Natural killer cell (primary cell): ENCODE data around the gene VAC14. TPM values are rescaled to one million over a fixed set of nuclear protein-coding genes. Genes with fewer than 3 reads are reported as not detected.

Experiments used
- ATAC-seq, 3 donors: fragments of 150-1000 bp in 2 of 3; fragments of 200-7000 bp in 1 of 3; cut with Tn5 transposase; 1 replicate in 1 of 3; 2 replicates in 2 of 3; pipeline ENCODE4 v1.10.0; 2021; ENCODE audit warnings: mild to moderate bottlenecking in 2 of 3, moderate library complexity in 2 of 3
- DNase-seq, 2 donors: peaks; one replicate each; pipeline versions ENCODE4 v3.0.0 to v3.0.0-alpha.2; 2013 to 2021; ENCODE audit warnings: mixed read lengths in 1 of 2
- H3K27ac ChIP-seq: one replicate; pipeline ENCODE4 v1.5.1; 2013; ENCODE audit warnings: mild to moderate bottlenecking, low read length
- H3K27me3 ChIP-seq: one replicate; pipeline ENCODE4 v1.6.1; 2013; ENCODE audit warnings: low read length; ENCODE audit not compliant: control insufficient read depth, insufficient read depth
- H3K36me3 ChIP-seq: one replicate; pipeline ENCODE4 v1.6.1; 2013; ENCODE audit warnings: low read length; ENCODE audit not compliant: control insufficient read depth, insufficient read depth
- H3K4me1 ChIP-seq: one replicate; pipeline ENCODE4 v1.6.1; 2013; ENCODE audit warnings: low read length; ENCODE audit not compliant: control insufficient read depth, insufficient read depth
- H3K4me3 ChIP-seq: one replicate; pipeline ENCODE4 v1.5.1; 2013; ENCODE audit warnings: low read length
- H3K9me3 ChIP-seq: one replicate; pipeline ENCODE4 v1.6.1; 2013; ENCODE audit warnings: low read length; ENCODE audit not compliant: control insufficient read depth, insufficient read depth
- H3K27ac Mint-ChIP-seq, 2 donors: one replicate each; pipeline ENCODE4 v1.8.0; 2022; ENCODE audit warnings: mild to moderate bottlenecking in 2 of 2, mixed read lengths in 2 of 2, moderate library complexity in 1 of 2
- H3K27me3 Mint-ChIP-seq, 2 donors: one replicate each; pipeline ENCODE4 v1.8.0; 2022; ENCODE audit warnings: low read depth in 2 of 2, mixed read lengths in 2 of 2
- H3K36me3 Mint-ChIP-seq: one replicate; pipeline ENCODE4 v1.8.0; 2022; ENCODE audit warnings: mixed read lengths
- H3K4me1 Mint-ChIP-seq, 2 donors: one replicate each; pipeline ENCODE4 v1.8.0; 2022; ENCODE audit warnings: mixed read lengths in 2 of 2
- H3K4me3 Mint-ChIP-seq: one replicate; pipeline ENCODE4 v1.8.0; 2022; ENCODE audit warnings: mild to moderate bottlenecking, moderate library complexity, mixed read lengths
- H3K9me3 Mint-ChIP-seq, 2 donors: one replicate each; pipeline ENCODE4 v1.8.0; 2022; ENCODE audit warnings: mixed read lengths in 2 of 2
- CTCF ChIP-seq: fragments of 200-600 bp; IDR thresholded peaks from one replicate; pipeline ENCODE4 v1.8.0; 2022; ENCODE audit warnings: antibody characterized with exemption
- WGBS: methylation state at CpG from one replicate; pipeline ENCODE4 v1.1.7; 2013; ENCODE audit warnings: missing lambda C conversion rate; ENCODE audit not compliant: insufficient coverage; 5-methylcytosine and 5-hydroxymethylcytosine counted together
- intact Hi-C: fragments of 100-400 bp; cut with micrococcal nuclease; formaldehyde crosslinking; loops from one replicate; pipeline ENCODE4 v1.14.2; 2022
- total RNA-seq, 4 donors: library from RNA; stranded (reverse); fragments of 120-200 nt in 1 of 4; gene quantifications; one replicate each; pipeline versions ENCODE4 v1.2.3 to v1.2.4, GENCODE V29; 2013 to 2022

The VAC14 gene
- total RNA-seq, 3 donors from 2014 or later (not counting 1 experiment from before 2014, with no cell fraction given) = 33.9 to 45.6 (median 43.4) TPM

DNA sequence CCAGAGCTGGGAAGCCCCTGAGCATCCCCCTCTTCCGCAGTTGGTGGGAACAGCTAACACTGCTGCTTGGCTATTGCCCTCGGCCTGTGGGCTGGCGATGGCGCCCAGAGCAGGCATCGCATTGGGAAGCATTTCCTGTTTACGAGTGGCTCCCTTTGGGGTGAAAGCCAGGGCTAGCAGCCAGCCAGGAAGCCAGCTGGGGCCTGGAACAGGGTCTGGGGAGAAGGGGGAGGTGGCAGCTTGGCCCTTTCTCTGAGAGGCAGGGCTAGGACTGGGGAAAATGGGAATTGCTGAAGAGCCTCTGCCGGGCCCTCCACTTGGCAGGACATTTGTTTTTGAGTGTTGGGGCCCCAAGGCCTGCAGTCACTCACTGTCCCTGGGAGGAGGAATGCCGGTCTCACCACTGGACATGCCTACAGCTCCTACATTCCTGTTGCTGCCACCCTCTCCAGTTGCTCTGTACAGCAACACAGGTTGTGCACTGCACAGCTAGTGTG, 112.7 kb downstream of the VAC14 start:
- no peaks in the 10 kb centered on the region for H3K9me3 Mint-ChIP-seq
- ATAC-seq = no peak
- TF ChIP-seq CTCF = no peak
- peaks cover 0 to 9% of the 10 kb centered on the region in 2 donors for H3K4me1 Mint-ChIP-seq
- no peak overlapping the region for H3K4me3 Mint-ChIP-seq
- H3K4me3 ChIP-seq = no peak overlapping the region
- H3K36me3 Mint-ChIP-seq = no peaks in the 10 kb centered on the region
- peaks cover 0 to 2% of the 10 kb centered on the region in 2 donors for H3K27me3 Mint-ChIP-seq
- no peak overlapping the region for H3K27ac ChIP-seq
- no peak overlapping the region for H3K27ac Mint-ChIP-seq
- peaks cover 7% of the 10 kb centered on the region for H3K4me1 ChIP-seq
- WGBS = 80% methylated on average over 8 of the region's 8 CpGs
- no peaks in the 10 kb centered on the region for H3K36me3 ChIP-seq
- intact Hi-C loops = no loop called here
- no peaks in the 10 kb centered on the region for H3K9me3 ChIP-seq
- H3K27me3 ChIP-seq = peaks cover 8% of the 10 kb centered on the region
- DNase-seq = no peak

GRCh38 chr16:70687671-70688245, 113.2 kb downstream of the VAC14 start:
- Mint-ChIP-seq H3K27ac (no peak overlapping the region), H3K9me3 (no peaks in the 10 kb centered on the region), H3K36me3 (no peaks in the 10 kb centered on the region), H3K4me3 (peak overlapping the region; percentile 78), H3K27me3 (peaks cover 0 to 2% of the 10 kb centered on the region in 2 donors), H3K4me1 (peaks cover 0 to 9% of the 10 kb centered on the region in 2 donors)
- ATAC-seq (no peak), DNase-seq (no peak)
- 95% methylated on average over 18 of the region's 18 CpGs for WGBS
- intact Hi-C loops = no loop called here
- H3K36me3 ChIP-seq = no peaks in the 10 kb centered on the region
- TF ChIP-seq CTCF = no peak
- no peak overlapping the region for H3K27ac ChIP-seq
- no peak overlapping the region for H3K4me3 ChIP-seq
- peaks cover 8% of the 10 kb centered on the region for H3K27me3 ChIP-seq
- peaks cover 7% of the 10 kb centered on the region for H3K4me1 ChIP-seq
- H3K9me3 ChIP-seq = no peaks in the 10 kb centered on the region

DNA sequence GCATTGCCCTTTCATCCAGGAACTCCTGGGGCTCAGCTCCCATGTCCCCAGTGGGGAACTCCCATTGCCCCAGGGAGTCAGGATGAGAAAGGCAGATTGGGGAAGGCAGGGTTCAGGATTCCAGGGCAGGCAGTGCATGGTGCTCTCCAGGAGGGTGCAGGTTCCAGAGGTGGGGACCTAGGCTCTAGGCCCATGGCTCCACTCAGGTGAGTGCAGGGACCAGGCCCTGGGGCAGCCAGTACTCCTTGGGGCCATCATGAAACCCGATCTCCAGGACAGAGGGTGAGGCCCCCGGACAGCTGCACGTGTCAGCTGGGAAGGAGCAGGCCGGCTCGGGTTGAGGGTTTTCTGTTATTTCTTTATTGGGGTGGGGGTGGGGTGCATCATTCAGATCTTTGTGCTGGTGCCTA, 113.9 kb downstream of the VAC14 start:
- WGBS = 92% methylated on average over 3 of the region's 5 CpGs

More for the DNA sequence above, 113.9 kb downstream of the VAC14 start:
- Histone ChIP-seq H3K4me1 (peaks cover 7% of the 10 kb centered on the region), H3K27me3 (peaks cover 8% of the 10 kb centered on the region), H3K9me3 (no peaks in the 10 kb centered on the region), H3K36me3 (no peaks in the 10 kb centered on the region), H3K27ac (no peak overlapping the region), H3K4me3 (no peak overlapping the region)
- TF ChIP-seq CTCF = no peak
- Mint-ChIP-seq H3K4me3 (peak overlapping the region; percentile 78), H3K9me3 (no peaks in the 10 kb centered on the region), H3K4me1 (peaks cover 0 to 9% of the 10 kb centered on the region in 2 donors), H3K27me3 (peaks cover 0 to 2% of the 10 kb centered on the region in 2 donors), H3K27ac (no peak overlapping the region), H3K36me3 (no peaks in the 10 kb centered on the region)
- ATAC-seq (no peak), DNase-seq (no peak)
- intact Hi-C loops = no loop called here
